IPS-18c (cell line): ENCODE measurements around the gene FALEC.

ENCODE experiments used
- H3K4me3 ChIP-seq: 2 replicates; pipeline ENCODE4 v1.7.0; 2013; ENCODE audit warnings: low read depth, mild to moderate bottlenecking, low read length, moderate library complexity; ENCODE audit not compliant: insufficient read depth
- H3K9me3 ChIP-seq: one replicate; pipeline ENCODE4 v1.6.1; 2013; ENCODE audit warnings: mild to moderate bottlenecking, low read length, moderate library complexity; ENCODE audit not compliant: control insufficient read depth, insufficient read depth

Gene FALEC

GRCh38 chr1:150507912-150508864, 7.4 kb upstream of the FALEC start, which contains the start of gene ECM1:
TSS of gene ECM1 (plus strand) at chr1:150508109. CDS start at chr1:150508210, 101 bp downstream.
- Histone ChIP-seq H3K9me3 (no peaks in the 10 kb centered on the region), H3K4me3 (no peak within 1 kb of the TSS)

- H3K9me3 ChIP-seq, result no peaks in the 10 kb centered on the region
- H3K4me3 ChIP-seq, result no peak overlapping the region
These were observed 6.6 kb upstream of the FALEC start for GRCh38 chr1:150508982-150509381.

GRCh38 chr1:150511551-150511950, 4.0 kb upstream of the FALEC start:
- Histone ChIP-seq H3K4me3 (no peak overlapping the region), H3K9me3 (no peaks in the 10 kb centered on the region)

GRCh38 chr1:150511985-150512660, 3.4 kb upstream of the FALEC start:
- H3K4me3 ChIP-seq, result no peak overlapping the region
- no peaks in the 10 kb centered on the region for H3K9me3 ChIP-seq

- H3K9me3 ChIP-seq, result no peaks in the 10 kb centered on the region
- no peak overlapping the region for H3K4me3 ChIP-seq
These were observed 2.7 kb upstream of the FALEC start for GRCh38 chr1:150512846-150513245.

- H3K9me3 ChIP-seq, result no peaks in the 10 kb centered on the region
- no peak overlapping the region for H3K4me3 ChIP-seq
These were observed 2.2 kb upstream of the FALEC start for GRCh38 chr1:150513351-150513791.

GRCh38 chr1:150514260-150514659, 1.3 kb upstream of the FALEC start:
- no peaks in the 10 kb centered on the region for H3K9me3 ChIP-seq
- no peak overlapping the region for H3K4me3 ChIP-seq

- peak overlapping the region; percentile 54 for H3K4me3 ChIP-seq
- H3K9me3 ChIP-seq, result no peaks in the 10 kb centered on the region
These were observed 632 bp upstream of the FALEC start for GRCh38 chr1:150514913-150515327.

- no peaks in the 10 kb centered on the region for H3K9me3 ChIP-seq
- peak overlapping the region; percentile 54; the same call in 1 of the 2 replicates for H3K4me3 ChIP-seq
These were observed 569 bp downstream of the FALEC start for GRCh38 chr1:150516050-150516591.

GRCh38 chr1:150516616-150517015, 1.1 kb downstream of the FALEC start:
- Histone ChIP-seq H3K9me3 (no peaks in the 10 kb centered on the region), H3K4me3 (peak overlapping the region; percentile 54; the same call in 1 of the 2 replicates)

GRCh38 chr1:150521196-150521968, 5.8 kb downstream of the FALEC start:
- Histone ChIP-seq H3K4me3 (no peak overlapping the region), H3K9me3 (no peaks in the 10 kb centered on the region)

GRCh38 chr1:150525348-150525747, 9.8 kb downstream of the FALEC start:
- Histone ChIP-seq H3K9me3 (no peaks in the 10 kb centered on the region), H3K4me3 (no peak overlapping the region)

GRCh38 chr1:150528196-150528595, 12.6 kb downstream of the FALEC start:
- Histone ChIP-seq H3K4me3 (no peak overlapping the region), H3K9me3 (no peaks in the 10 kb centered on the region)

GRCh38 chr1:150529017-150529416, 13.5 kb downstream of the FALEC start:
- H3K9me3 ChIP-seq, result no peaks in the 10 kb centered on the region
- H3K4me3 ChIP-seq, result no peak overlapping the region

GRCh38 chr1:150530491-150531159, 15.1 kb downstream of the FALEC start:
- no peak overlapping the region for H3K4me3 ChIP-seq
- H3K9me3 ChIP-seq, result no peaks in the 10 kb centered on the region

GRCh38 chr1:150532860-150533259, 17.3 kb downstream of the FALEC start:
- Histone ChIP-seq H3K4me3 (no peak overlapping the region), H3K9me3 (no peaks in the 10 kb centered on the region)

GRCh38 chr1:150534002-150534401, 18.4 kb downstream of the FALEC start:
- H3K9me3 ChIP-seq, result no peaks in the 10 kb centered on the region

More at GRCh38 chr1:150534002-150534401, 18.4 kb downstream of the FALEC start:
- H3K4me3 ChIP-seq, result no peak overlapping the region
